ENCODE results near the gene SMIM29. TPM values are rescaled to one million over a fixed set of nuclear protein-coding genes. Genes with fewer than 3 reads are reported as not detected.

Gene SMIM29
- total RNA-seq, 4 donors from 2014 or later: 8.2 to 14.9 (median 12.5) TPM

- Histone ChIP-seq H3K4me3 (peak overlapping the region; percentile 52 to 76 (median 68)), H3K4me1 (peaks cover 10 to 31% (median 21%) of the 10 kb centered on the region in 4 donors), H3K27me3 (no peaks in the 10 kb centered on the region), H3K27ac (peak overlapping the region; percentile 87 to 91 (median 88)), H3K9me3 (no peaks in the 10 kb centered on the region), H3K36me3 (no peaks in the 10 kb centered on the region)
- in situ Hi-C loops (cut with MboI; ENCODE audit: low pct_ligation_motif_present in 1 of 4, low pct_unique_long_range_greater_than_20kb in 1 of 4, low sequenced_read_pairs in 3 of 4) (loop anchor here in 1 of 4 donors (10.0 kb wide), 1 partner anchor 167 kb away; no protein-coding TSS in a partner anchor), intact Hi-C loops (cut with DNase I; ENCODE audit: low total_unique reads) (loop anchor here (5.0 to 10.0 kb wide), 2 partner anchors 144 to 167 kb away; partner anchors contain the start of gene NUDT3)
- DNase-seq: peak; percentile 75
- no peak for TF ChIP-seq CTCF (IDR thresholded peaks at IDR 0.05)
- TF ChIP-seq POLR2A (IDR thresholded peaks at IDR 0.05): no peak
- TF ChIP-seq POLR2AphosphoS5 (IDR thresholded peaks at IDR 0.05): no peak
- TF ChIP-seq EP300 (IDR thresholded peaks at IDR 0.05; ENCODE audit: low read depth): no peak
- WGBS, 2 donors (ENCODE audit: low coverage in 1 of 2): 9% methylated on average over 17 of the region's 17 CpGs; no CpG with 5 or more reads in 1 of the 2 donors
Observed at GRCh38 chr6:34248198-34248726, 544 bp downstream of the SMIM29 start.

- intact Hi-C loops (cut with DNase I; ENCODE audit: low total_unique reads): loop anchor here (5.0 to 10.0 kb wide), 2 partner anchors 145 to 167 kb away; partner anchors contain the start of gene NUDT3
- H3K9me3 ChIP-seq: no peaks in the 10 kb centered on the region
- peaks cover 10 to 31% (median 21%) of the 10 kb centered on the region in 4 donors for H3K4me1 ChIP-seq
- DNase-seq: no peak
- 85% methylated on average over 6 of the region's 6 CpGs; no CpG with 5 or more reads in 1 of the 2 donors for WGBS, 2 donors (ENCODE audit: low coverage in 1 of 2)
- in situ Hi-C loops (cut with MboI; ENCODE audit: low pct_ligation_motif_present in 1 of 4, low pct_unique_long_range_greater_than_20kb in 1 of 4, low sequenced_read_pairs in 3 of 4): loop anchor here in 1 of 4 donors (10.0 kb wide), 1 partner anchor 167 kb away; no protein-coding TSS in a partner anchor
- no peak for TF ChIP-seq POLR2A (IDR thresholded peaks at IDR 0.05)
- TF ChIP-seq CTCF (IDR thresholded peaks at IDR 0.05): no peak
- TF ChIP-seq POLR2AphosphoS5 (IDR thresholded peaks at IDR 0.05): no peak
- TF ChIP-seq EP300 (IDR thresholded peaks at IDR 0.05; ENCODE audit: low read depth): no peak
- peak overlapping the region; percentile 87 to 91 (median 88) for H3K27ac ChIP-seq
- no peaks in the 10 kb centered on the region for H3K36me3 ChIP-seq
- no peak overlapping the region for H3K4me3 ChIP-seq
- H3K27me3 ChIP-seq: no peaks in the 10 kb centered on the region
Observed at GRCh38 chr6:34247481-34248197, 1.2 kb downstream of the SMIM29 start.

GRCh38 chr6:34246563-34247391 is 2.0 kb downstream of the SMIM29 start:
- DNase-seq: no peak
- Histone ChIP-seq H3K27ac (no peak overlapping the region), H3K9me3 (no peaks in the 10 kb centered on the region), H3K27me3 (no peaks in the 10 kb centered on the region), H3K4me1 (peaks cover 10 to 31% (median 21%) of the 10 kb centered on the region in 4 donors), H3K4me3 (no peak overlapping the region), H3K36me3 (no peaks in the 10 kb centered on the region)
- in situ Hi-C loops (cut with MboI; ENCODE audit: low pct_ligation_motif_present in 1 of 4, low pct_unique_long_range_greater_than_20kb in 1 of 4, low sequenced_read_pairs in 3 of 4) (loop anchor here in 1 of 4 donors (10.0 kb wide), 1 partner anchor 168 kb away; no protein-coding TSS in a partner anchor), intact Hi-C loops (cut with DNase I; ENCODE audit: low total_unique reads) (loop anchor here (5.0 to 10.0 kb wide), 2 partner anchors 146 to 168 kb away; partner anchors contain the start of gene NUDT3)
- 63% methylated on average over 8 of the region's 8 CpGs; no CpG with 5 or more reads in 1 of the 2 donors for WGBS, 2 donors (ENCODE audit: low coverage in 1 of 2)
- TF ChIP-seq EP300 (IDR thresholded peaks at IDR 0.05; ENCODE audit: low read depth) (no peak), CTCF (IDR thresholded peaks at IDR 0.05) (peak in 2 of 5 experiments; percentile 18 to 24)

All from transverse colon (tissue), 4 donors.